HepG2 (cell line): Measurements from ENCODE around the gene RGS6. TPM values are rescaled to one million over a fixed set of nuclear protein-coding genes. Genes with fewer than 3 reads are reported as not detected.

Experiments used
- ATAC-seq: fragments of 200-7000 bp; cut with Tn5 transposase; 3 replicates; pipeline ENCODE4 v1.9.1; 2020; ENCODE audit warnings: mild to moderate bottlenecking, moderate library complexity
- BruUV-seq: library from RNA; stranded (reverse); fragments of 400-500 nt; replicated peaks from 2 replicates; lab custom pipeline; 2021; lab: Mats Ljungman, UMichigan
- CTCF ChIA-PET: fragments of 300-600 bp; formaldehyde crosslinking; extraction: SDS; loops from one replicate; lab custom pipeline; 2021; ENCODE audit warnings: low total read pairs, inconsistent platforms, low intra/inter-chr PET ratio; lab: Yijun Ruan, JAX
- POLR2A ChIA-PET: fragments of 350-600 bp; sonication (Branson Sonifier 250); formaldehyde crosslinking; loops from one replicate; lab custom pipeline; 2020; ENCODE audit warnings: antibody characterized with exemption, inconsistent platforms; lab: Yijun Ruan, JAX
- DNase-seq: peaks from one replicate; pipeline ENCODE4 v3.0.0-alpha.2; 2015; ENCODE audit warnings: low spot score
- FAIRE-seq: peaks from 3 replicates; lab custom pipeline; 2011; peaks lifted over from hg19 to GRCh38; lab: Jason Lieb, UNC
- H2AFZ ChIP-seq: one replicate; pipeline ENCODE4 v1.6.1; 2011; ENCODE audit warnings: low read length, inconsistent platforms
- H3K27ac ChIP-seq: fragments of 300-600 bp; 3 replicates; pipeline ENCODE4 v1.8.0; 2011; ENCODE audit warnings: mixed run types, mild to moderate bottlenecking, mixed read lengths, low read length, inconsistent platforms; ENCODE audit not compliant: insufficient read depth; ENCODE audit errors: extremely low read length
- H3K27me3 ChIP-seq, 2 experiments: fragments of 200-600 bp in 1 of 2; 2 replicates in 1 of 2; 3 replicates in 1 of 2; pipeline versions ENCODE4 v1.6.0 to v1.8.0; 2011; ENCODE audit warnings: low read length in 2 of 2, mild to moderate bottlenecking in 2 of 2, moderate library complexity in 2 of 2, inconsistent platforms in 1 of 2; ENCODE audit not compliant: insufficient read depth in 2 of 2, control insufficient read depth in 1 of 2
- H3K36me3 ChIP-seq, 2 experiments: fragments of 200-600 bp in 1 of 2; replicated peaks in 1 of 2; 2 replicates in 1 of 2; 3 replicates in 1 of 2; pipeline versions ENCODE4 v1.5.1 to v1.8.0; 2011; ENCODE audit warnings: low read length in 2 of 2, inconsistent platforms in 1 of 2; ENCODE audit not compliant: insufficient read depth in 2 of 2, control insufficient read depth in 1 of 2
- H3K4me1 ChIP-seq: 2 replicates; pipeline ENCODE4 v1.5.1; 2012; ENCODE audit warnings: low read length, inconsistent platforms; ENCODE audit not compliant: insufficient read depth
- H3K4me2 ChIP-seq: 2 replicates; pipeline ENCODE4 v1.6.0; 2011; ENCODE audit warnings: low read depth, low read length, inconsistent platforms
- H3K4me3 ChIP-seq, 3 experiments: fragments of 200-600 bp in 1 of 3; sonication (generic), shearing (Covaris generic) in 1 of 3; replicated peaks in 1 of 3; 2 replicates each; pipeline ENCODE4 v1.5.1; 2011 to 2016; ENCODE audit warnings: low read length in 3 of 3, inconsistent platforms in 2 of 3, low read depth in 2 of 3, mild to moderate bottlenecking in 2 of 3, control low read depth in 1 of 3, mixed read lengths in 1 of 3; ENCODE audit not compliant: insufficient read depth in 1 of 3
- H3K79me2 ChIP-seq: one replicate; pipeline ENCODE4 v1.6.1; 2011; ENCODE audit warnings: low read length, inconsistent platforms; ENCODE audit not compliant: insufficient read depth
- H3K9ac ChIP-seq: 2 replicates; pipeline ENCODE4 v1.6.0; 2011; ENCODE audit warnings: mild to moderate bottlenecking, low read depth, low read length, inconsistent platforms; ENCODE audit not compliant: insufficient read depth
- H3K9me3 ChIP-seq: 2 replicates; pipeline ENCODE4 v1.5.1; 2012; ENCODE audit warnings: mild to moderate bottlenecking, low read length
- H4K20me1 ChIP-seq: 2 replicates; pipeline ENCODE4 v1.6.0; 2011; ENCODE audit warnings: inconsistent platforms, mild to moderate bottlenecking, low read length, moderate library complexity; ENCODE audit not compliant: insufficient read depth
- ARID2 ChIP-seq: sonication (generic); formaldehyde crosslinking; IDR thresholded peaks from 2 replicates; pipeline ENCODE4 v1.8.1; 2022; ENCODE audit warnings: mild to moderate bottlenecking, missing genetic modification reagents, borderline replicate concordance
- EZH2 ChIP-seq: conservative IDR thresholded peaks from 2 replicates; pipeline ENCODE4 v1.6.1; 2012; ENCODE audit warnings: mild to moderate bottlenecking, low read depth, low read length, moderate library complexity
- FOXA1 ChIP-seq, 2 experiments: fragments of 450-650 bp in 1 of 2; sonication (generic) in 1 of 2; formaldehyde crosslinking in 1 of 2; IDR thresholded peaks; 2 replicates each; pipeline versions ENCODE4 v1.4.0 to v1.6.1; 2016 to 2020; ENCODE audit warnings: missing genetic modification reagents in 1 of 2
- FOXA3 ChIP-seq: IDR thresholded peaks from 2 replicates; pipeline ENCODE4 v1.6.1; 2016; ENCODE audit warnings: missing genetic modification reagents, missing compliant biosample characterization
- NFATC3 ChIP-seq: sonication (generic); formaldehyde crosslinking; IDR thresholded peaks from 2 replicates; pipeline ENCODE4 v1.5.1; 2020; ENCODE audit warnings: mild to moderate bottlenecking, missing genetic modification reagents
- POLR2G ChIP-seq: fragments of 200-400 bp; formaldehyde crosslinking; IDR thresholded peaks from 2 replicates; pipeline ENCODE4 v1.6.1; 2018; ENCODE audit warnings: mild to moderate bottlenecking, low read depth, low read length, moderate library complexity
- RXRB ChIP-seq: IDR thresholded peaks from 2 replicates; pipeline ENCODE4 v1.6.1; 2016; ENCODE audit warnings: borderline replicate concordance, missing genetic modification reagents, missing compliant biosample characterization
- ZBTB8A ChIP-seq: sonication (generic); formaldehyde crosslinking; IDR thresholded peaks from 2 replicates; pipeline ENCODE4 v1.4.0; 2020; ENCODE audit warnings: mild to moderate bottlenecking, low read depth, missing genetic modification reagents, borderline replicate concordance
- ZNF232 ChIP-seq: sonication (generic); formaldehyde crosslinking; IDR thresholded peaks from 2 replicates; pipeline ENCODE4 v1.4.0; 2020; ENCODE audit warnings: missing genetic modification reagents, borderline replicate concordance
- ZNF260 ChIP-seq: sonication (generic); formaldehyde crosslinking; IDR thresholded peaks from 2 replicates; pipeline ENCODE4 v1.4.0; 2020; ENCODE audit warnings: missing genetic modification reagents, low read depth, mild to moderate bottlenecking, borderline replicate concordance
- ZNF333 ChIP-seq: sonication (generic); formaldehyde crosslinking; IDR thresholded peaks from 2 replicates; pipeline ENCODE4 v1.4.0; 2020; ENCODE audit warnings: mild to moderate bottlenecking, missing genetic modification reagents, borderline replicate concordance
- ZNF460 ChIP-seq: sonication (generic); formaldehyde crosslinking; IDR thresholded peaks from 2 replicates; pipeline ENCODE4 v1.5.1; 2020; ENCODE audit warnings: missing genetic modification reagents, mild to moderate bottlenecking, borderline replicate concordance
- ZNF605 ChIP-seq: sonication (generic); formaldehyde crosslinking; IDR thresholded peaks from 2 replicates; pipeline ENCODE4 v1.8.0; 2022; ENCODE audit warnings: mild to moderate bottlenecking, missing genetic modification reagents
- ZNF678 ChIP-seq: sonication (generic); formaldehyde crosslinking; IDR thresholded peaks from 2 replicates; pipeline ENCODE4 v1.4.0; 2020; ENCODE audit warnings: mild to moderate bottlenecking, missing genetic modification reagents
- ZNF839 ChIP-seq: sonication (generic); formaldehyde crosslinking; IDR thresholded peaks from 2 replicates; pipeline ENCODE4 v1.4.0; 2020; ENCODE audit warnings: missing genetic modification reagents, mild to moderate bottlenecking, borderline replicate concordance
- whole genome bisulfite sequencing: methylation state at CpG from one replicate; pipeline ENCODE4 v1.1.6; 2017; ENCODE audit warnings: low lambda C conversion rate; 5-methylcytosine and 5-hydroxymethylcytosine counted together
- in situ Hi-C: cut with HindIII; loops from 2 replicates; pipeline ENCODE4 v1.10.0; 2017; ENCODE audit warnings: low pct_unique_long_range_greater_than_20kb; ENCODE audit not compliant: extremely low pct_ligation_motif_present
- intact Hi-C: fragments of 100-400 bp; cut with micrococcal nuclease; formaldehyde crosslinking; loops from one replicate; pipeline ENCODE4 v1.10.0; 2022; ENCODE audit not compliant: unreplicated experiment
- polyA plus RNA-seq, 8 experiments: library from polyadenylated mRNA; depleted of rRNA in 3 of 8; stranded (reverse) in 7 of 8; unstranded in 1 of 8; fragments of >200 nt; fragmentation: Illumina TruSeq in 4 of 8; extraction: Trizol in 4 of 8; gene quantifications; 2 replicates each; pipeline versions ENCODE4 v1.2.1 to v1.2.3, GENCODE V29; 2011 to 2016; ENCODE audit warnings: low read depth in 4 of 8, missing spikeins in 1 of 8, mixed read lengths in 1 of 8; ENCODE audit not compliant: insufficient read depth in 1 of 8
- total RNA-seq, 5 experiments: library from RNA; depleted of rRNA; stranded (reverse); fragments of >200 nt; fragmentation: Illumina TruSeq; extraction: Trizol; gene quantifications; 2 replicates each; pipeline ENCODE4 v1.2.3, GENCODE V29; 2016; ENCODE audit warnings: low read depth in 1 of 5
- TF ChIP-seq, protein P1 (sequence below): sonication (generic); formaldehyde crosslinking; conservative IDR thresholded peaks from 2 replicates; pipeline ENCODE4 v1.8.0; 2022; ENCODE audit warnings: missing genetic modification reagents
- TF ChIP-seq, protein P2 (sequence below): IDR thresholded peaks from 2 replicates; pipeline ENCODE4 v1.6.1; 2016; ENCODE audit warnings: missing compliant biosample characterization, missing genetic modification reagents, borderline replicate concordance
- TF ChIP-seq, protein P3 (sequence below): sonication (generic); formaldehyde crosslinking; IDR thresholded peaks from 2 replicates; pipeline ENCODE4 v1.9.0; 2021; ENCODE audit warnings: missing genetic modification reagents, borderline replicate concordance
- TF ChIP-seq, protein P4 (sequence below): sonication (generic); formaldehyde crosslinking; IDR thresholded peaks from 2 replicates; pipeline ENCODE4 v1.4.0; 2020; ENCODE audit warnings: missing genetic modification reagents
- TF ChIP-seq, protein P5 (sequence below): IDR thresholded peaks from 2 replicates; pipeline ENCODE4 v1.6.1; 2016

RGS6 gene
- total and polyA plus RNA-seq, 2 of the 13 experiments (the other 11 are each of a cell fraction or from before 2014, with no cell fraction given) = not detected

DNA sequence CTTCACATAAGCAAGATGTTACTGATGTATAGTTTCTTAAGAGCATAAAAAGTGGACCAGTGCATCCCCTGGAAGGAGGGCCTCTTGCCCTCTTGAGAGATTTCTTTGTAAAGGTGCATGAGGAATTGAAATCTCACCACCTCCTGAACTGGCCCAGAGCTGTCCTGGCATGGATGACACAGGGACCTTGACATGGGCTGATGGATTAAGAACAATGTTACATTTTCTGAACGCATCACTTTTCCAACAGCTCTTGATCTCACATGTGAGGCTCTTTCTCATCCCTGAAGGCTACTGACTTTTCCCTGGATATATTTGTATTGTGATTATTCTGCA lies 360.4 kb downstream of the RGS6 start:
- Histone ChIP-seq H3K4me3 (no peak overlapping the region), H3K9ac (no peak overlapping the region), H4K20me1 (no peaks in the 10 kb centered on the region), H3K4me2 (no peak overlapping the region), H3K4me1 (no peaks in the 10 kb centered on the region), H3K79me2 (no peaks in the 10 kb centered on the region), H2AFZ (no peak overlapping the region), H3K27ac (no peak overlapping the region), H3K9me3 (0 out of 2 replicates have a peak, but pooled peaks cover 6% of the 10 kb centered on the region), H3K36me3 (no peaks in the 10 kb centered on the region), H3K27me3 (peaks cover 0 to 4% of the 10 kb centered on the region in 2 experiments; a peak in 1 of 5 replicates)
- TF ChIP-seq ZNF605 (CRISPR knock-in tag) (no peak), FOXA3 (CRISPR knock-in tag) (no peak), FOXA1 (IDR thresholded peaks at IDR 0.05) (no peak), FOXA1 (CRISPR knock-in tag; IDR thresholded peaks at IDR 0.05) (no peak), ZNF232 (CRISPR knock-in tag) (no peak), ZNF678 (CRISPR knock-in tag) (no peak), ZBTB8A (CRISPR knock-in tag) (no peak), ZNF460 (no peak), EZH2 (no peak), ARID2 (no peak), ZNF333 (CRISPR knock-in tag) (no peak), ZNF839 (no peak), RXRB (no peak), POLR2G (no peak), ZNF260 (no peak), NFATC3 (CRISPR knock-in tag) (no peak)
- TF ChIP-seq, protein P1, sequence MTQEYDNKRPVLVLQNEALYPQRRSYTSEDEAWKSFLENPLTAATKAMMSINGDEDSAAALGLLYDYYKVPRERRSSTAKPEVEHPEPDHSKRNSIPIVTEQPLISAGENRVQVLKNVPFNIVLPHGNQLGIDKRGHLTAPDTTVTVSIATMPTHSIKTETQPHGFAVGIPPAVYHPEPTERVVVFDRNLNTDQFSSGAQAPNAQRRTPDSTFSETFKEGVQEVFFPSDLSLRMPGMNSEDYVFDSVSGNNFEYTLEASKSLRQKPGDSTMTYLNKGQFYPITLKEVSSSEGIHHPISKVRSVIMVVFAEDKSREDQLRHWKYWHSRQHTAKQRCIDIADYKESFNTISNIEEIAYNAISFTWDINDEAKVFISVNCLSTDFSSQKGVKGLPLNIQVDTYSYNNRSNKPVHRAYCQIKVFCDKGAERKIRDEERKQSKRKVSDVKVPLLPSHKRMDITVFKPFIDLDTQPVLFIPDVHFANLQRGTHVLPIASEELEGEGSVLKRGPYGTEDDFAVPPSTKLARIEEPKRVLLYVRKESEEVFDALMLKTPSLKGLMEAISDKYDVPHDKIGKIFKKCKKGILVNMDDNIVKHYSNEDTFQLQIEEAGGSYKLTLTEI = no peak
- TF ChIP-seq, protein P2, sequence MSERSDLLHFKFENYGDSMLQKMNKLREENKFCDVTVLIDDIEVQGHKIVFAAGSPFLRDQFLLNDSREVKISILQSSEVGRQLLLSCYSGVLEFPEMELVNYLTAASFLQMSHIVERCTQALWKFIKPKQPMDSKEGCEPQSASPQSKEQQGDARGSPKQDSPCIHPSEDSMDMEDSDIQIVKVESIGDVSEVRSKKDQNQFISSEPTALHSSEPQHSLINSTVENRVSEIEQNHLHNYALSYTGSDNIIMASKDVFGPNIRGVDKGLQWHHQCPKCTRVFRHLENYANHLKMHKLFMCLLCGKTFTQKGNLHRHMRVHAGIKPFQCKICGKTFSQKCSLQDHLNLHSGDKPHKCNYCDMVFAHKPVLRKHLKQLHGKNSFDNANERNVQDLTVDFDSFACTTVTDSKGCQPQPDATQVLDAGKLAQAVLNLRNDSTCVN = no peak
- TF ChIP-seq, protein P3, sequence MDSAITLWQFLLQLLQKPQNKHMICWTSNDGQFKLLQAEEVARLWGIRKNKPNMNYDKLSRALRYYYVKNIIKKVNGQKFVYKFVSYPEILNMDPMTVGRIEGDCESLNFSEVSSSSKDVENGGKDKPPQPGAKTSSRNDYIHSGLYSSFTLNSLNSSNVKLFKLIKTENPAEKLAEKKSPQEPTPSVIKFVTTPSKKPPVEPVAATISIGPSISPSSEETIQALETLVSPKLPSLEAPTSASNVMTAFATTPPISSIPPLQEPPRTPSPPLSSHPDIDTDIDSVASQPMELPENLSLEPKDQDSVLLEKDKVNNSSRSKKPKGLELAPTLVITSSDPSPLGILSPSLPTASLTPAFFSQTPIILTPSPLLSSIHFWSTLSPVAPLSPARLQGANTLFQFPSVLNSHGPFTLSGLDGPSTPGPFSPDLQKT (CRISPR knock-in tag) = no peak
- TF ChIP-seq, protein P4, sequence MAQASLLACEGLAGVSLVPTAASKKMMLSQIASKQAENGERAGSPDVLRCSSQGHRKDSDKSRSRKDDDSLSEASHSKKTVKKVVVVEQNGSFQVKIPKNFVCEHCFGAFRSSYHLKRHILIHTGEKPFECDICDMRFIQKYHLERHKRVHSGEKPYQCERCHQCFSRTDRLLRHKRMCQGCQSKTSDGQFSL (CRISPR knock-in tag) = no peak
- TF ChIP-seq, protein P5, sequence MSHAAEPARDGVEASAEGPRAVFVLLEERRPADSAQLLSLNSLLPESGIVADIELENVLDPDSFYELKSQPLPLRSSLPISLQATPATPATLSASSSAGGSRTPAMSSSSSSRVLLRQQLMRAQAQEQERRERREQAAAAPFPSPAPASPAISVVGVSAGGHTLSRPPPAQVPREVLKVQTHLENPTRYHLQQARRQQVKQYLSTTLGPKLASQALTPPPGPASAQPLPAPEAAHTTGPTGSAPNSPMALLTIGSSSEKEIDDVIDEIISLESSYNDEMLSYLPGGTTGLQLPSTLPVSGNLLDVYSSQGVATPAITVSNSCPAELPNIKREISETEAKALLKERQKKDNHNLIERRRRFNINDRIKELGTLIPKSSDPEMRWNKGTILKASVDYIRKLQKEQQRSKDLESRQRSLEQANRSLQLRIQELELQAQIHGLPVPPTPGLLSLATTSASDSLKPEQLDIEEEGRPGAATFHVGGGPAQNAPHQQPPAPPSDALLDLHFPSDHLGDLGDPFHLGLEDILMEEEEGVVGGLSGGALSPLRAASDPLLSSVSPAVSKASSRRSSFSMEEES = no peak
- WGBS = 0% methylated on average over 1 of the region's 1 CpG
- CTCF ChIA-PET = interaction anchor here (2.0 kb wide), 1 partner anchor 269 kb away, joined by 5 read pairs; no protein-coding TSS in a partner anchor
- ATAC-seq (no peak), FAIRE-seq (no peak), DNase-seq (no peak)
- BruUV-seq = no TSS peak
- POLR2A ChIA-PET = no interaction called here
- in situ Hi-C loops (no loop called here), intact Hi-C loops (no loop called here)
